Hepatocyte (in vitro differentiated cells): Measurements from ENCODE around the gene IL1R2.

Experiments
- CTCF ChIP-seq: fragments of 200-600 bp; sonication (generic); IDR thresholded peaks from 2 replicates; pipeline ENCODE4 v1.5.1; 2016; ENCODE audit warnings: antibody characterized with exemption, mild to moderate bottlenecking; ENCODE audit not compliant: poor library complexity
- EZH2phosphoT487 ChIP-seq: fragments of 200-600 bp; sonication (generic); IDR thresholded peaks from one replicate; pipeline ENCODE4 v1.6.1; 2018; ENCODE audit warnings: antibody characterized with exemption, mild to moderate bottlenecking, low read depth, moderate library complexity; ENCODE audit not compliant: unreplicated experiment, severe bottlenecking

GRCh38 chr2:101986376-101986775 is 5.4 kb upstream of the IL1R2 start:
- TF ChIP-seq CTCF (no peak), EZH2phosphoT487 (no peak)
